Right forelimb (tissue), 1 donor: ENCODE data around the gene ZNF423.
A peak's percentile ranks its signal among the peaks of the same experiment; 100 is the strongest.

Source experiments
- DNase-seq: peaks from one replicate; pipeline ENCODE4 v3.0.0-alpha.2; 2018

The ZNF423 gene

GRCh38 chr16:49502136-49502881 lies 353.6 kb downstream of the ZNF423 start:
- DNase-seq = no peak

- no peak for DNase-seq
Observed at GRCh38 chr16:49499869-49500610, 355.9 kb downstream of the ZNF423 start.

- no peak for DNase-seq
Observed at GRCh38 chr16:49499414-49499785, 356.5 kb downstream of the ZNF423 start.

- no peak for DNase-seq
Observed at GRCh38 chr16:49498666-49499413, 357.1 kb downstream of the ZNF423 start.

- no peak for DNase-seq
Observed at GRCh38 chr16:49498264-49498663, 357.6 kb downstream of the ZNF423 start.

- no peak for DNase-seq
Observed at GRCh38 chr16:49497466-49497865, 358.4 kb downstream of the ZNF423 start.

- DNase-seq = no peak
Observed at GRCh38 chr16:49496656-49497055, 359.3 kb downstream of the ZNF423 start.

GRCh38 chr16:49495596-49496355 lies 360.1 kb downstream of the ZNF423 start:
- no peak for DNase-seq

- no peak for DNase-seq
Observed at GRCh38 chr16:49494891-49495566, 360.9 kb downstream of the ZNF423 start.

GRCh38 chr16:49494474-49494873 lies 361.4 kb downstream of the ZNF423 start:
- DNase-seq = no peak

GRCh38 chr16:49493836-49494235 lies 362.1 kb downstream of the ZNF423 start:
- DNase-seq = no peak

GRCh38 chr16:49492896-49493626 lies 362.9 kb downstream of the ZNF423 start:
- no peak for DNase-seq

GRCh38 chr16:49491771-49492761 lies 363.8 kb downstream of the ZNF423 start:
- DNase-seq = peak; percentile 79

- DNase-seq = no peak
Observed at GRCh38 chr16:49491106-49491670, 364.7 kb downstream of the ZNF423 start.

GRCh38 chr16:49490321-49490705 lies 365.6 kb downstream of the ZNF423 start:
- no peak for DNase-seq

- no peak for DNase-seq
Observed at GRCh38 chr16:49489686-49490320, 366.1 kb downstream of the ZNF423 start.

- DNase-seq = no peak
Observed at GRCh38 chr16:49488740-49489525, 367.0 kb downstream of the ZNF423 start.

- DNase-seq = no peak
Observed at GRCh38 chr16:49488336-49488735, 367.6 kb downstream of the ZNF423 start.

- no peak for DNase-seq
Observed at GRCh38 chr16:49487746-49488145, 368.2 kb downstream of the ZNF423 start.
